ENCODE measurements around the gene LAMA5.

- no peak for TF ChIP-seq CTCF (IDR thresholded peaks at IDR 0.05 in 4 of 5, conservative IDR thresholded peaks at IDR 0.05 in 1 of 5)
- no peak for TF ChIP-seq POLR2A (IDR thresholded peaks at IDR 0.05)
Observed at GRCh38 chr20:62288535-62289105, 78.5 kb downstream of the LAMA5 start.

Measured in gastrocnemius medialis (tissue), 4 donors.